AG04450 (cell line): ENCODE data around the gene TEKTIP1. TPM values are rescaled to one million over a fixed set of nuclear protein-coding genes. Genes with fewer than 3 reads are reported as not detected.

ENCODE experiments used
- CTCF ChIA-PET: fragments of 300-600, 350-600 bp; formaldehyde crosslinking; extraction: SDS; loops from one replicate; lab custom pipeline; 2022; ENCODE audit warnings: antibody characterized with exemption, inconsistent platforms; lab: Charles Lee
- POLR2A ChIA-PET: fragments of 350-600 bp; formaldehyde crosslinking; extraction: SDS; loops from one replicate; lab custom pipeline; 2021; ENCODE audit warnings: antibody characterized with exemption, inconsistent platforms; lab: Yijun Ruan, JAX
- DNase-seq: peaks from one replicate; pipeline ENCODE4 v3.0.0-alpha.2; 2011; ENCODE audit warnings: low read depth, low spot score
- H3K27ac ChIP-seq: one replicate; pipeline ENCODE4 v1.5.1; 2012; ENCODE audit warnings: low read depth, low read length, control low read depth
- H3K27me3 ChIP-seq: one replicate; pipeline ENCODE4 v1.6.0; 2012; ENCODE audit warnings: low read length; ENCODE audit not compliant: control insufficient read depth, insufficient read depth
- H3K4me3 ChIP-seq: 2 replicates; pipeline ENCODE4 v1.5.1; 2011; ENCODE audit warnings: mild to moderate bottlenecking, low read depth, low read length, control low read depth
- H3K9me3 ChIP-seq: 2 replicates; pipeline ENCODE4 v1.5.1; 2012; ENCODE audit warnings: low read length; ENCODE audit not compliant: control insufficient read depth, insufficient read depth
- polyA plus RNA-seq: library from polyadenylated mRNA; depleted of rRNA; stranded (reverse); fragments of >200 nt; gene quantifications from 2 replicates; pipeline ENCODE4 v1.2.3, GENCODE V29; 2011
- TF ChIP-seq, protein P1 (sequence below): IDR thresholded peaks from 2 replicates; pipeline ENCODE4 v1.5.1; 2011; ENCODE audit warnings: low read depth, low read length, control low read depth, inconsistent platforms

Gene TEKTIP1
- polyA plus RNA-seq, 1 experiment, result not detected

DNA sequence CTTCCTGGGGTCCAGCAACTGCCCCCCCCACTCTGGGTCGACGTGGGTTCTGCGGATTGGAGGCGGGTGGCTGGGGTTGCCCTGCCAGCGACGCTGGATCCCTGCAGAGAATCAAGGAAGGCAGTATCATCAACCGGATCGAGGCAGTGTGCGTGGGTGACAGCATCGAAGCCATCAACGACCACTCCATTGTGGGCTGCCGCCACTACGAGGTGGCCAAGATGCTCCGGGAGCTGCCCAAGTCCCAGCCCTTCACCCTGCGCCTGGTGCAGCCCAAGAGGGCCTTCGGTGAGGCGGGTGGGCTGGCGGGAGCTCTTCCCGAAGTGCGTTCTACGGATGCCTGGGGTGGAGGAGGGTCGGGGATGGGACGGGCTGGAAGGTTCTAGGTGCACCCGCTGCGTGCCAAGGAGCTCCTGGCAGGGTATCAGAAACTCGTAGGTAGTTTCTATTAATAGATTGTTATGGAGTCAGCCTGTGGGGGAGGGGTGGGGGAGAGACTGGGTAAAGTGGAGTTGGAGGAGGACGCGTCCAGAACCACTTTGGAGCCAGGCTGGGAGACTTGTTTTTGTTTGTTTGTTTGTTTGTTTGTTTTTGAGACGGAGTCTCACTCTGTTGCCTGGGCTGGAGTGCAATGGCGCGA is 47.9 kb downstream of the TEKTIP1 start:
- DNase-seq, result no peak
- no peak overlapping the region for H3K27ac ChIP-seq
- POLR2A ChIA-PET, result no interaction called here
- H3K27me3 ChIP-seq, result peaks cover 8% of the 10 kb centered on the region
- H3K9me3 ChIP-seq, result peaks cover 20% of the 10 kb centered on the region
- no peak overlapping the region for H3K4me3 ChIP-seq
- CTCF ChIA-PET, result interaction anchor here (0.6 to 1.4 kb wide), 3 partner anchors 21 to 1126 kb away, joined by 3 read pairs; no protein-coding TSS in a partner anchor
- TF ChIP-seq, protein P1, sequence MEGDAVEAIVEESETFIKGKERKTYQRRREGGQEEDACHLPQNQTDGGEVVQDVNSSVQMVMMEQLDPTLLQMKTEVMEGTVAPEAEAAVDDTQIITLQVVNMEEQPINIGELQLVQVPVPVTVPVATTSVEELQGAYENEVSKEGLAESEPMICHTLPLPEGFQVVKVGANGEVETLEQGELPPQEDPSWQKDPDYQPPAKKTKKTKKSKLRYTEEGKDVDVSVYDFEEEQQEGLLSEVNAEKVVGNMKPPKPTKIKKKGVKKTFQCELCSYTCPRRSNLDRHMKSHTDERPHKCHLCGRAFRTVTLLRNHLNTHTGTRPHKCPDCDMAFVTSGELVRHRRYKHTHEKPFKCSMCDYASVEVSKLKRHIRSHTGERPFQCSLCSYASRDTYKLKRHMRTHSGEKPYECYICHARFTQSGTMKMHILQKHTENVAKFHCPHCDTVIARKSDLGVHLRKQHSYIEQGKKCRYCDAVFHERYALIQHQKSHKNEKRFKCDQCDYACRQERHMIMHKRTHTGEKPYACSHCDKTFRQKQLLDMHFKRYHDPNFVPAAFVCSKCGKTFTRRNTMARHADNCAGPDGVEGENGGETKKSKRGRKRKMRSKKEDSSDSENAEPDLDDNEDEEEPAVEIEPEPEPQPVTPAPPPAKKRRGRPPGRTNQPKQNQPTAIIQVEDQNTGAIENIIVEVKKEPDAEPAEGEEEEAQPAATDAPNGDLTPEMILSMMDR, result no peak

DNA sequence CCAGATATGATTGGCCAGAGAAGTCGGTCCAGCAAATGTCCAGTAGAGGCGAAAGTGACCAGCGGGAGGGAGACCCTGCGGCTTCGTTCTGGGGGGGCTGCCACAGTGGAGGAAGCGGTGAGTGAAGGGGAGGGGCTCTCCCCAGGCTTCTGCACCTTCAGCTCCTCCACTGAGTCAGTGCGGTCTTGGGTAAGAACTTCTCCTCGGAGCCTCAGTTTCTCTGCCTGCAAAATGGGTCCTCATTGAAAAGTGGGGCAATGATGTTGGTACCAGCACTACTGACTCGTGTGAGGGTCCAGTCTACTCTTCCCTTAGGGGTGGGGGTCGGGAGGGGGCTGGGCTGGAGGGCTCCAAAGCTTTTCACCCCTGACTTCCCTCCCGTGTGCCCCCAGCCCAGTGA is 50.5 kb downstream of the TEKTIP1 start:
- no peak for DNase-seq
- Histone ChIP-seq H3K27me3 (peaks cover 8% of the 10 kb centered on the region), H3K9me3 (peaks cover 25% of the 10 kb centered on the region), H3K4me3 (no peak overlapping the region), H3K27ac (no peak overlapping the region)
- ChIA-PET POLR2A (no interaction called here), CTCF (no interaction called here)
- TF ChIP-seq, protein P1, result no peak

DNA sequence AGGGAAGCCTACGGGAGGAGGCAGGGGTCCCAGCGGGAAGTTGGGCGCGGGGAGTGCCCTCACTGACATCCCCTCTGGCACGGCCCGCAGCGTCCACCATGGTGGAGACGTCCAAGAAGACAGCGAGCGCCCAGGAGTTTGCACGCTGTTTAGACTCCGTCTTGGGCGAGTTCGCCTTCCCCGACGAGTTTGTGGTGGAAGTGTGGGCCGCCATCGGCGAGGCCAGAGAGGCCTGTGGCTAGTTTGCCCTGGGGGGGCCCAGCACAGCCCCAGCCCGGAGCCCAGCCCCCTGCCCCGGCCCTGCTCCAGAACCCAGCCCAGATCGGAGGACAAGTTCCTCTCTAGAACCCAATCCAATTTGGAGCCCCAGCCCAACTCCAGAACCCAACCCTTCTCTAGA is 51.0 kb downstream of the TEKTIP1 start:
- Histone ChIP-seq H3K27me3 (peaks cover 8% of the 10 kb centered on the region), H3K9me3 (peaks cover 25% of the 10 kb centered on the region), H3K27ac (no peak overlapping the region), H3K4me3 (no peak overlapping the region)
- TF ChIP-seq, protein P1, result no peak
- CTCF ChIA-PET, result no interaction called here
- DNase-seq, result no peak
- POLR2A ChIA-PET, result interaction anchor here (0.7 kb wide), 1 partner anchor 45 kb away, joined by 3 read pairs; no protein-coding TSS in a partner anchor

DNA sequence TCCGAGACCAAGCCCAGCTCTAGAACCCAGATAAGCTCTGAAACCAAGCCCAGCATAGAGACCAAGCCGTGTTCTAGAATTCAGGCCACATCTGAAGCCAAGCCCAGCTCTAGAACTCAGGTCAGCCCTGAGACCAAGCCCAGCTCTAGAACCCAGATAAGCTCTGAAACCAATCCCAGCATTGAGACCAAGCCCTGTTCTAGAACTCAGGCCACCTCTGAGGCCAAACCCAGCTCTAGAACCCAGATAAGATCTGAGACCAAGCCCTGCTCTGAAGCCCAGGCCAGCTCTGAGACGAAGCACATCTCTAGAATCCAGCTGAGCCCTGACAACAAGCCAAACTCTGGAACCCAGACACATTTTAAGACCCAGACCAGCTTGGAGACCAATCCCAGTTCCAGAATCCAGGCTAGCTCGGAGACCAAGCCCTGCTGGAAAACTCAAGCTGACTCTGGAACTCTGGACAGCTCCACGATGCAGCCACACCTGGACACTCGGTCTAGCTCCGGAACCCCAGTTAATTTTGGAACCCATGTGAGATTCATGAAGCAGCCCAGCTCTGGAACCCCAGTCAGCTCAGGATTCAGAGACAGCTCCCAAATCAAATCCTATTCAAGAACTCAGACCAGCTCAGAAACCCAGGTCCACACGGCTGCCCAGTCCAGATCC is 52.2 kb downstream of the TEKTIP1 start:
- DNase-seq, result no peak
- Histone ChIP-seq H3K9me3 (peaks cover 25% of the 10 kb centered on the region), H3K4me3 (no peak overlapping the region), H3K27me3 (no peaks in the 10 kb centered on the region), H3K27ac (no peak overlapping the region)
- ChIA-PET CTCF (interaction anchor here (1.2 kb wide), 1 partner anchor 549 kb away, joined by 3 read pairs; no protein-coding TSS in a partner anchor), POLR2A (interaction anchor here (0.6 kb wide), 1 partner anchor 8 kb away, joined by 3 read pairs; no protein-coding TSS in a partner anchor)
- TF ChIP-seq, protein P1, result no peak
